CD4-positive, alpha-beta T cell (primary cell): ENCODE measurements around the gene CGREF1. TPM values are rescaled to one million over a fixed set of nuclear protein-coding genes. Genes with fewer than 3 reads are reported as not detected.

Source experiments
- ATAC-seq: fragments of 200-7000 bp; cut with Tn5 transposase; one replicate; pipeline ENCODE4 v1.10.0; 2022; ENCODE audit warnings: mild to moderate bottlenecking; ENCODE audit not compliant: poor library complexity
- CTCF ChIA-PET: fragments of 350-600 bp; sonication (Branson Sonifier 250); formaldehyde crosslinking; loops from one replicate; lab custom pipeline; 2021; ENCODE audit warnings: antibody characterized with exemption, inconsistent platforms; lab: Charles Lee
- POLR2A ChIA-PET: fragments of 350-600 bp; sonication (Branson Sonifier 250); formaldehyde crosslinking; loops from one replicate; lab custom pipeline; 2021; ENCODE audit warnings: antibody characterized with exemption, inconsistent platforms; lab: Charles Lee
- DNase-seq, 14 experiments: peaks; one replicate each; pipeline ENCODE4 v3.0.0-alpha.2; 2013 to 2020; ENCODE audit warnings: mixed read lengths in 2 of 14
- H3K27ac ChIP-seq, 2 donors: one replicate each; pipeline versions ENCODE4 v1.5.1 to v1.7.0; 2013; ENCODE audit warnings: low read length in 2 of 2, low read depth in 1 of 2, mild to moderate bottlenecking in 1 of 2
- H3K27me3 ChIP-seq, 2 experiments: 1 replicate in 1 of 2; 2 replicates in 1 of 2; pipeline versions ENCODE4 v1.6.1 to v1.7.0; 2013; ENCODE audit warnings: low read length in 2 of 2, control low read depth in 1 of 2, mild to moderate bottlenecking in 1 of 2, moderate library complexity in 1 of 2; ENCODE audit not compliant: insufficient read depth in 2 of 2, control insufficient read depth in 1 of 2
- H3K36me3 ChIP-seq: one replicate; pipeline ENCODE4 v1.6.1; 2013; ENCODE audit warnings: low read length, control low read depth; ENCODE audit not compliant: insufficient read depth
- H3K4me1 ChIP-seq: one replicate; pipeline ENCODE4 v1.6.1; 2013; ENCODE audit warnings: low read length, control low read depth; ENCODE audit not compliant: insufficient read depth
- H3K4me3 ChIP-seq: one replicate; pipeline ENCODE4 v1.5.1; 2013; ENCODE audit warnings: mild to moderate bottlenecking, low read length, moderate library complexity
- H3K9me3 ChIP-seq, 2 experiments: 1 replicate in 1 of 2; 2 replicates in 1 of 2; pipeline versions ENCODE4 v1.6.1 to v1.7.0; 2013; ENCODE audit warnings: low read length in 2 of 2, mild to moderate bottlenecking in 2 of 2, control low read depth in 1 of 2, moderate library complexity in 1 of 2; ENCODE audit not compliant: control insufficient read depth in 1 of 2, insufficient read depth in 1 of 2
- H3K27ac Mint-ChIP-seq: one replicate; pipeline ENCODE4 v1.8.0; 2020; ENCODE audit warnings: mixed read lengths
- H3K27me3 Mint-ChIP-seq: one replicate; pipeline ENCODE4 v1.8.0; 2021; ENCODE audit warnings: mixed read lengths
- H3K36me3 Mint-ChIP-seq: one replicate; pipeline ENCODE4 v1.8.0; 2021; ENCODE audit warnings: low read depth, mixed read lengths
- H3K4me1 Mint-ChIP-seq: one replicate; pipeline ENCODE4 v1.8.0; 2021; ENCODE audit warnings: low read depth, mixed read lengths
- H3K4me3 Mint-ChIP-seq: one replicate; pipeline ENCODE4 v1.8.0; 2020; ENCODE audit warnings: mild to moderate bottlenecking, mixed read lengths
- H3K9me3 Mint-ChIP-seq: one replicate; pipeline ENCODE4 v1.8.0; 2020; ENCODE audit warnings: mixed read lengths
- CTCF ChIP-seq: fragments of 200-600 bp; IDR thresholded peaks from one replicate; pipeline ENCODE4 v1.8.0; 2022; ENCODE audit warnings: antibody characterized with exemption, mild to moderate bottlenecking
- intact Hi-C, 2 experiments: fragments of 100-400 bp; cut with DNase I in 1 of 2; cut with micrococcal nuclease in 1 of 2; formaldehyde crosslinking; loops; one replicate each; pipeline versions ENCODE4 v1.15.1 to v1.9.0; 2023 to 2025; cut with DNase I, micrococcal nuclease
- total RNA-seq, 174 experiments: library from RNA in 2 of 174; stranded (reverse) in 2 of 174; gene quantifications; one replicate each; pipeline ENCODE4 v1.2.3 and lab custom pipeline; 2021 to 2026

The CGREF1 gene
- total RNA-seq, 2 experiments from 2014 or later, result not detected

GRCh38 chr2:27148801-27149439 lies 30.0 kb upstream of the CGREF1 start, which contains the start of gene TCF23:
TSS of gene TCF23 (plus strand) at chr2:27149004. CDS start at chr2:27149134, 130 bp downstream.
- DNase-seq (no peak), ATAC-seq (no peak)
- Histone ChIP-seq H3K27ac (no peak within 1 kb of the TSS), H3K4me3 (no peak within 1 kb of the TSS), H3K36me3 (no peaks in the 10 kb centered on the region), H3K9me3 (no peaks in the 10 kb centered on the region), H3K27me3 (peaks cover 0 to 4% of the 10 kb centered on the region in 2 experiments), H3K4me1 (no peaks in the 10 kb centered on the region)
- CTCF ChIA-PET, result no interaction called here
- no peak within 1 kb of the TSS for H3K27ac Mint-ChIP-seq
- H3K9me3 Mint-ChIP-seq, result no peaks in the 10 kb centered on the region
- TF ChIP-seq CTCF, result no peak
- H3K27me3 Mint-ChIP-seq, result peaks cover 17% of the 10 kb centered on the region
- H3K4me3 Mint-ChIP-seq, result no peak within 1 kb of the TSS
- intact Hi-C loops, result loop anchor here in 1 of 2 experiments (5.0 kb wide), 1 partner anchor 37 kb away; no protein-coding TSS in a partner anchor
- no peaks in the 10 kb centered on the region for H3K36me3 Mint-ChIP-seq
- POLR2A ChIA-PET, result no interaction called here
- no peaks in the 10 kb centered on the region for H3K4me1 Mint-ChIP-seq

GRCh38 chr2:27147935-27148334 lies 29.0 kb upstream of the CGREF1 start:
- Histone ChIP-seq H3K4me1 (no peaks in the 10 kb centered on the region), H3K27me3 (peaks cover 0 to 4% of the 10 kb centered on the region in 2 experiments), H3K36me3 (no peaks in the 10 kb centered on the region), H3K27ac (no peak overlapping the region), H3K4me3 (no peak overlapping the region), H3K9me3 (no peaks in the 10 kb centered on the region)
- Mint-ChIP-seq H3K4me1 (no peaks in the 10 kb centered on the region), H3K4me3 (no peak overlapping the region), H3K27ac (no peak overlapping the region), H3K36me3 (no peaks in the 10 kb centered on the region), H3K9me3 (peaks cover 2% of the 10 kb centered on the region), H3K27me3 (peaks cover 19% of the 10 kb centered on the region)
- DNase-seq (no peak), ATAC-seq (no peak)
- intact Hi-C loops, result loop anchor here in 1 of 2 experiments (5.0 kb wide), 1 partner anchor 36 kb away; no protein-coding TSS in a partner anchor
- CTCF ChIA-PET, result no interaction called here
- POLR2A ChIA-PET, result no interaction called here
- TF ChIP-seq CTCF, result no peak

GRCh38 chr2:27145682-27146081 lies 26.8 kb upstream of the CGREF1 start:
- no peaks in the 10 kb centered on the region for H3K36me3 Mint-ChIP-seq
- no peak overlapping the region for H3K4me3 Mint-ChIP-seq
- H3K27me3 Mint-ChIP-seq, result peaks cover 20% of the 10 kb centered on the region
- DNase-seq, result no peak
- no peaks in the 10 kb centered on the region for H3K4me1 ChIP-seq
- H3K4me3 ChIP-seq, result no peak overlapping the region
- intact Hi-C loops, result loop anchor here in 1 of 2 experiments (5.0 kb wide), 1 partner anchor 33 kb away; no protein-coding TSS in a partner anchor
- peaks cover 0 to 3% of the 10 kb centered on the region in 2 experiments for H3K9me3 ChIP-seq
- CTCF ChIA-PET, result no interaction called here
- no peaks in the 10 kb centered on the region for H3K36me3 ChIP-seq
- no peaks in the 10 kb centered on the region for H3K4me1 Mint-ChIP-seq
- no peak overlapping the region for H3K27ac Mint-ChIP-seq
- peaks cover 5% of the 10 kb centered on the region for H3K9me3 Mint-ChIP-seq
- peaks cover 0 to 4% of the 10 kb centered on the region in 2 experiments for H3K27me3 ChIP-seq
- no peak for TF ChIP-seq CTCF
- H3K27ac ChIP-seq, result no peak overlapping the region
- ATAC-seq, result no peak
- POLR2A ChIA-PET, result interaction anchor here (1.2 kb wide), 1 partner anchor 24 kb away, joined by 3 read pairs; no protein-coding TSS in a partner anchor
